PC-9 (cell line): ENCODE measurements around the gene SORBS1. TPM values are rescaled to one million over a fixed set of nuclear protein-coding genes. Genes with fewer than 3 reads are reported as not detected.

Experiments
- BruUV-seq: library from RNA; stranded (reverse); fragments of 400-500 nt; replicated peaks from 2 replicates; lab custom pipeline; 2021; lab: Mats Ljungman, UMichigan
- CTCF ChIA-PET: fragments of 300-600 bp; sonication (Branson Sonifier 250); formaldehyde crosslinking; loops from one replicate; lab custom pipeline; 2022; ENCODE audit warnings: antibody characterized with exemption; lab: Charles Lee
- POLR2A ChIA-PET: fragments of 300-600 bp; sonication (Branson Sonifier 250); formaldehyde crosslinking; loops from one replicate; lab custom pipeline; 2022; ENCODE audit warnings: antibody characterized with exemption; ENCODE audit not compliant: unreplicated experiment; lab: Charles Lee
- DNase-seq, 2 experiments: peaks; one replicate each; pipeline versions ENCODE4 v3.0.0 to v3.0.0-alpha.2; 2015 to 2022; ENCODE audit warnings: mixed read lengths in 1 of 2
- H2AFZ ChIP-seq: fragments of 200-600 bp; sonication (generic); 2 replicates; pipeline ENCODE4 v1.8.1; 2017; ENCODE audit warnings: antibody characterized with exemption
- H3F3A ChIP-seq: fragments of 200-600 bp; sonication (generic); 2 replicates; pipeline ENCODE4 v1.8.1; 2017; ENCODE audit warnings: antibody characterized with exemption, mild to moderate bottlenecking, low read depth; ENCODE audit not compliant: insufficient read depth
- H3K27ac ChIP-seq: fragments of 200-600 bp; sonication (generic); 2 replicates; pipeline ENCODE4 v1.6.1; 2016; ENCODE audit warnings: mixed run types
- H3K27me3 ChIP-seq: fragments of 200-600 bp; sonication (generic); 2 replicates; pipeline ENCODE4 v1.6.1; 2016; ENCODE audit warnings: low read depth, mixed run types; ENCODE audit not compliant: insufficient read depth
- H3K36me3 ChIP-seq: fragments of 200-600 bp; sonication (generic); 2 replicates; pipeline ENCODE4 v1.6.1; 2016; ENCODE audit warnings: low read depth, mixed run types
- H3K4me1 ChIP-seq: fragments of 200-600 bp; sonication (generic); replicated peaks from 2 replicates; pipeline ENCODE4 v1.6.1; 2016; ENCODE audit warnings: mixed run types; ENCODE audit not compliant: insufficient read depth
- H3K4me2 ChIP-seq: fragments of 200-600 bp; sonication (generic); 2 replicates; pipeline ENCODE4 v1.6.1; 2017; ENCODE audit warnings: mixed run types
- H3K4me3 ChIP-seq: fragments of 200-600 bp; sonication (generic); 2 replicates; pipeline ENCODE4 v1.6.1; 2016; ENCODE audit warnings: mixed run types
- H3K79me2 ChIP-seq: fragments of 200-600 bp; sonication (generic); 2 replicates; pipeline ENCODE4 v1.6.1; 2017; ENCODE audit warnings: low read depth, mixed run types
- H3K9me2 ChIP-seq: fragments of 200-600 bp; sonication (generic); 2 replicates; pipeline ENCODE4 v1.8.1; 2017; ENCODE audit warnings: mild to moderate bottlenecking; ENCODE audit not compliant: insufficient read depth
- H3K9me3 ChIP-seq: fragments of 200-600 bp; sonication (generic); 2 replicates; pipeline ENCODE4 v1.8.1; 2016; ENCODE audit warnings: low read depth; ENCODE audit not compliant: insufficient read depth
- H4K20me1 ChIP-seq: fragments of 200-600 bp; sonication (generic); 2 replicates; pipeline ENCODE4 v1.8.1; 2017; ENCODE audit not compliant: insufficient read depth
- CTCF ChIP-seq: fragments of 200-600 bp; sonication (generic); conservative IDR thresholded peaks from 2 replicates; pipeline ENCODE4 v1.6.1; 2017; ENCODE audit warnings: mixed run types, antibody characterized with exemption, mild to moderate bottlenecking, moderate library complexity
- EZH2 ChIP-seq: fragments of 200-600 bp; sonication (generic); IDR thresholded peaks from 2 replicates; pipeline ENCODE4 v1.8.0; 2017; ENCODE audit warnings: antibody characterized with exemption, low read depth
- intact Hi-C: fragments of 100-400 bp; cut with micrococcal nuclease; formaldehyde crosslinking; loops from one replicate; pipeline ENCODE4 v1.10.0; 2022; ENCODE audit not compliant: unreplicated experiment
- total RNA-seq: library from RNA; stranded (reverse); gene quantifications from 2 replicates; pipeline ENCODE4 v1.2.3, GENCODE V29; 2021

Gene SORBS1
- total RNA-seq, 1 experiment from 2014 or later, result 5.0 TPM

- H3K9me3 ChIP-seq, result no peaks in the 10 kb centered on the region
- no peaks in the 10 kb centered on the region for H4K20me1 ChIP-seq
- BruUV-seq, result no TSS peak
- DNase-seq, result no peak
- no peak overlapping the region for H3K4me2 ChIP-seq
- no peak overlapping the region for H3K4me3 ChIP-seq
- no peaks in the 10 kb centered on the region for H3K27me3 ChIP-seq
- no peaks in the 10 kb centered on the region for H3K9me2 ChIP-seq
- ChIA-PET CTCF (no interaction called here), POLR2A (no interaction called here)
- 0 out of 2 replicates have a peak, but pooled peaks cover 3% of the 10 kb centered on the region for H3K4me1 ChIP-seq
- intact Hi-C loops, result no loop called here
- no peaks in the 10 kb centered on the region for H3K36me3 ChIP-seq
- no peaks in the 10 kb centered on the region for H3K79me2 ChIP-seq
- no peak overlapping the region for H2AFZ ChIP-seq
- H3F3A ChIP-seq, result no peaks in the 10 kb centered on the region
- no peak overlapping the region for H3K27ac ChIP-seq
- TF ChIP-seq EZH2 (no peak), CTCF (no peak)
Measured at GRCh38 chr10:95355301-95355700, 205.9 kb downstream of the SORBS1 start.

- no TSS peak for BruUV-seq
- Histone ChIP-seq H3K9me2 (no peaks in the 10 kb centered on the region), H3K4me1 (0 out of 2 replicates have a peak, but pooled peaks cover 5% of the 10 kb centered on the region), H3K79me2 (no peaks in the 10 kb centered on the region), H2AFZ (no peak overlapping the region), H3K9me3 (no peaks in the 10 kb centered on the region), H3K27me3 (no peaks in the 10 kb centered on the region), H3K36me3 (no peaks in the 10 kb centered on the region), H3K4me2 (no peak overlapping the region), H3F3A (no peaks in the 10 kb centered on the region), H3K27ac (no peak overlapping the region), H4K20me1 (no peaks in the 10 kb centered on the region), H3K4me3 (no peak overlapping the region)
- intact Hi-C loops, result no loop called here
- DNase-seq, result no peak
- TF ChIP-seq CTCF (no peak), EZH2 (no peak)
- ChIA-PET CTCF (no interaction called here), POLR2A (no interaction called here)
Measured at GRCh38 chr10:95354110-95354509, 207.1 kb downstream of the SORBS1 start.

GRCh38 chr10:95353123-95353522 is 208.0 kb downstream of the SORBS1 start:
- H3K9me2 ChIP-seq, result no peaks in the 10 kb centered on the region
- no peaks in the 10 kb centered on the region for H3F3A ChIP-seq
- TF ChIP-seq CTCF, result no peak
- TF ChIP-seq EZH2, result no peak
- H3K36me3 ChIP-seq, result no peaks in the 10 kb centered on the region
- no peak for DNase-seq
- H3K4me1 ChIP-seq, result 0 out of 2 replicates have a peak, but pooled peaks cover 5% of the 10 kb centered on the region
- ChIA-PET POLR2A (no interaction called here), CTCF (no interaction called here)
- no peak overlapping the region for H2AFZ ChIP-seq
- H3K79me2 ChIP-seq, result no peaks in the 10 kb centered on the region
- H3K27ac ChIP-seq, result no peak overlapping the region
- no peaks in the 10 kb centered on the region for H4K20me1 ChIP-seq
- H3K9me3 ChIP-seq, result no peaks in the 10 kb centered on the region
- no peak overlapping the region for H3K4me2 ChIP-seq
- intact Hi-C loops, result no loop called here
- no peaks in the 10 kb centered on the region for H3K27me3 ChIP-seq
- BruUV-seq, result no TSS peak
- H3K4me3 ChIP-seq, result no peak overlapping the region
